Measurements from ENCODE around the gene SRC.

- TF ChIP-seq CTCF (IDR thresholded peaks at IDR 0.05), result no peak
- TF ChIP-seq POLR2A (IDR thresholded peaks at IDR 0.05), result no peak
Measured at GRCh38 chr20:37392441-37393195, 46.7 kb downstream of the SRC start.
